ENCODE data around the gene SORCS2. TPM values are rescaled to one million over a fixed set of nuclear protein-coding genes. Genes with fewer than 3 reads are reported as not detected.

Gene SORCS2
- total and polyA plus RNA-seq, 12 donors, result 0.67 to 15.5 (median 1.3) TPM

GRCh38 chr4:7348946-7349900 lies 156.9 kb downstream of the SORCS2 start:
- 82 to 89% (median 88%) methylated on average over 13 to 18 of the region's 18 CpGs for WGBS, 4 donors
- Histone ChIP-seq H3K27me3 (no peaks in the 10 kb centered on the region), H3K4me3 (no peak overlapping the region), H3K4me1 (replicated peaks in 1 of 2) (no peaks in the 10 kb centered on the region), H3K27ac (no peak overlapping the region), H3K9me3 (replicated peaks in 1 of 3) (no peaks in the 10 kb centered on the region), H3K36me3 (replicated peaks in 1 of 2) (no peaks in the 10 kb centered on the region)
- no peak for DNase-seq
- intact Hi-C loops (cut with DNase I), result no loop called here
- no peak for TF ChIP-seq CTCF (IDR thresholded peaks at IDR 0.05)
- no peak for TF ChIP-seq POLR2A (IDR thresholded peaks at IDR 0.05)

DNA sequence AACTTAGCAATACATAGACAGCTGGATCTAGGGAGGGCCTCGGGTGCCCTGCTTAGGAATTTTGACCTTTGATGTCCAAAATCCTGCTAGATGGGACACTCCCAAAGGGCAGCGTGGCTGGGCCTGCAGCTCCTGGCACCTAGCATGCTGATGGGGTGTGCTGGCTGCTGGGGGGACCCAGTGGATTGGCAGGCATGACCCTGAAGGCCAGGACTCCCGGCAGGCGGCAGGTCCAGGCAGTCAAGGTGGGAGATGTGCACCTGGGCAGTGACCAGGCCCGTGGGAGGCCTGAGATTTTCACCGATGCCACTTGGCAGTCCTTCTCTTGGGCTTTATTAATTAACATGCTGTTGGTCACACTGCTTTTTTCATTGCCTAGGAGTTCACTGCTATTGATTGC lies 158.1 kb downstream of the SORCS2 start:
- WGBS, 4 donors, result 73 to 97% (median 89%) methylated on average over 3 to 6 of the region's 6 CpGs
- intact Hi-C loops (cut with DNase I), result no loop called here
- no peak overlapping the region for H3K27ac ChIP-seq

GRCh38 chr4:7351014-7351413 lies 158.7 kb downstream of the SORCS2 start:
- intact Hi-C loops (cut with DNase I), result no loop called here
- no peak for DNase-seq
- 81 to 84% (median 82%) methylated on average over 10 to 12 of the region's 12 CpGs for WGBS, 4 donors
- Histone ChIP-seq H3K4me1 (replicated peaks in 1 of 2) (no peaks in the 10 kb centered on the region), H3K4me3 (no peak overlapping the region), H3K36me3 (replicated peaks in 1 of 2) (no peaks in the 10 kb centered on the region), H3K9me3 (replicated peaks in 1 of 3) (no peaks in the 10 kb centered on the region), H3K27me3 (no peaks in the 10 kb centered on the region), H3K27ac (no peak overlapping the region)
- no peak for TF ChIP-seq CTCF (IDR thresholded peaks at IDR 0.05)

More for the DNA sequence above, 158.1 kb downstream of the SORCS2 start:
- Histone ChIP-seq H3K36me3 (replicated peaks in 1 of 2) (no peaks in the 10 kb centered on the region), H3K27me3 (no peaks in the 10 kb centered on the region), H3K9me3 (replicated peaks in 1 of 3) (no peaks in the 10 kb centered on the region), H3K4me3 (no peak overlapping the region), H3K4me1 (replicated peaks in 1 of 2) (no peaks in the 10 kb centered on the region)
- no peak for DNase-seq
- TF ChIP-seq POLR2A (IDR thresholded peaks at IDR 0.05) (no peak), CTCF (IDR thresholded peaks at IDR 0.05) (no peak)

DNA sequence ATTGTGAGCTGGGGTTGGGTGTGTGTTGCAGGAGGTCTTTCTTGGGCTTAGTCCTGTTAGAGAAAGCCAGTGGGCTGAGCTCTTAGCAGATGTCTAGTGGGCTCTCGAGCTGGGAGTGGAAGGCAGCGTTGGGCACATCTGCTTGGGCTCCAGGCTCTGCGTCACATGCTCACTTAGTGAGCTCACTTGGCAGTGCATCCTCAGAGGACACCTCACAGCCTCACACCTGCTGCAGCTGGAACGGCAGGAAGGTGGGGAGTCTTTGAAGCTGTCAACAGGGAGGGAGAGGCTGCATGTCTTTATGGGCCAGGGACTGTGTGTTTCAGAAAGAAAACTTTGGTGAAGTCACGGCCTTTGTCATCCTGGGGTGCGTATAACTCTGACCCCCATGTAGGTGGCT lies 160.1 kb downstream of the SORCS2 start:
- no peaks in the 10 kb centered on the region for H3K27me3 ChIP-seq
- 83 to 92% (median 88%) methylated on average over 3 to 6 of the region's 6 CpGs for WGBS, 4 donors
- no peaks in the 10 kb centered on the region for H3K4me1 ChIP-seq (replicated peaks in 1 of 2)
- no peak overlapping the region for H3K4me3 ChIP-seq
- intact Hi-C loops (cut with DNase I), result no loop called here
- H3K36me3 ChIP-seq (replicated peaks in 1 of 2), result no peaks in the 10 kb centered on the region
- TF ChIP-seq CTCF (IDR thresholded peaks at IDR 0.05) (no peak), POLR2A (IDR thresholded peaks at IDR 0.05) (no peak)
- no peaks in the 10 kb centered on the region for H3K9me3 ChIP-seq (replicated peaks in 1 of 3)
- DNase-seq, result no peak
- no peak overlapping the region for H3K27ac ChIP-seq
